Body of pancreas (tissue), 4 donors: ENCODE measurements around the gene PRDM16. TPM values are rescaled to one million over a fixed set of nuclear protein-coding genes. Genes with fewer than 3 reads are reported as not detected.

Experiments used
- ATAC-seq: fragments of 150-250 bp; one replicate; pipeline ENCODE4 v1.9.1; 2016
- DNase-seq, 4 donors: peaks; one replicate each; pipeline ENCODE4 v3.0.0-alpha.2; 2019
- H3K27ac ChIP-seq, 4 donors: fragments of 200-600 bp; sonication (generic); 1 replicate in 3 of 4; 2 replicates in 1 of 4; pipeline versions ENCODE4 v1.5.1 to v1.6.1; 2016 to 2019; ENCODE audit warnings: mild to moderate bottlenecking in 1 of 4, mixed read lengths in 1 of 4, moderate library complexity in 1 of 4
- H3K27me3 ChIP-seq, 2 donors: fragments of 200-600 bp; sonication (generic); one replicate each; pipeline ENCODE4 v1.6.0; 2016; ENCODE audit warnings: mild to moderate bottlenecking in 1 of 2
- H3K36me3 ChIP-seq, 2 donors: fragments of 200-600 bp; sonication (generic); replicated peaks in 1 of 2; 2 replicates each; pipeline ENCODE4 v1.5.1; 2016; ENCODE audit warnings: low read depth in 2 of 2; ENCODE audit not compliant: insufficient read depth in 1 of 2
- H3K4me1 ChIP-seq: fragments of 200-600 bp; sonication (generic); one replicate; pipeline ENCODE4 v1.6.0; 2016
- H3K4me3 ChIP-seq, 2 donors: fragments of 200-600 bp; sonication (generic); 1 replicate in 1 of 2; 2 replicates in 1 of 2; pipeline ENCODE4 v1.5.1; 2016 to 2019
- H3K9me3 ChIP-seq, 3 donors: fragments of 200-600 bp; sonication (generic); 1 replicate in 2 of 3; 2 replicates in 1 of 3; pipeline ENCODE4 v1.5.1; 2016
- CTCF ChIP-seq, 7 experiments: fragments of 450-650 bp in 4 of 7; fragments of 200-600 bp in 3 of 7; sonication (generic) in 3 of 7; IDR thresholded peaks; one replicate each; pipeline ENCODE4 v1.5.1; 2016 to 2019; ENCODE audit warnings: antibody characterized with exemption in 7 of 7
- POLR2A ChIP-seq, 3 donors: fragments of 450-650 bp; IDR thresholded peaks; one replicate each; pipeline ENCODE4 v1.6.1; 2016; ENCODE audit warnings: antibody characterized with exemption in 3 of 3, mild to moderate bottlenecking in 2 of 3
- WGBS, 2 donors: methylation state at CpG; one replicate each; pipeline ENCODE4 v1.1.5; 2017; 5-methylcytosine and 5-hydroxymethylcytosine counted together
- intact Hi-C: fragments of 100-400 bp; cut with DNase I; formaldehyde crosslinking; loops from one replicate; pipeline ENCODE4 v1.15.1; 2023
- total RNA-seq, 2 donors: library from RNA; depleted of rRNA; stranded (reverse); fragments of >200 nt; gene quantifications; one replicate each; pipeline ENCODE4 v1.1.0, GENCODE V29; 2016

Gene PRDM16
- total RNA-seq, 2 donors from 2014 or later = 15.2 to 16.6 TPM

- ATAC-seq = no peak
- Histone ChIP-seq H3K4me1 (no peaks in the 10 kb centered on the region), H3K36me3 (no peaks in the 10 kb centered on the region), H3K4me3 (no peak overlapping the region), H3K27me3 (no peaks in the 10 kb centered on the region), H3K27ac (no peak overlapping the region), H3K9me3 (no peaks in the 10 kb centered on the region)
- WGBS, 2 donors = 91 to 93% methylated on average over 36 of the region's 36 CpGs
- intact Hi-C loops = no loop called here
- no peak for TF ChIP-seq POLR2A (IDR thresholded peaks at IDR 0.05)
- no peak for DNase-seq
These were observed 339.8 kb downstream of the PRDM16 start for GRCh38 chr1:3408751-3409266.

DNA sequence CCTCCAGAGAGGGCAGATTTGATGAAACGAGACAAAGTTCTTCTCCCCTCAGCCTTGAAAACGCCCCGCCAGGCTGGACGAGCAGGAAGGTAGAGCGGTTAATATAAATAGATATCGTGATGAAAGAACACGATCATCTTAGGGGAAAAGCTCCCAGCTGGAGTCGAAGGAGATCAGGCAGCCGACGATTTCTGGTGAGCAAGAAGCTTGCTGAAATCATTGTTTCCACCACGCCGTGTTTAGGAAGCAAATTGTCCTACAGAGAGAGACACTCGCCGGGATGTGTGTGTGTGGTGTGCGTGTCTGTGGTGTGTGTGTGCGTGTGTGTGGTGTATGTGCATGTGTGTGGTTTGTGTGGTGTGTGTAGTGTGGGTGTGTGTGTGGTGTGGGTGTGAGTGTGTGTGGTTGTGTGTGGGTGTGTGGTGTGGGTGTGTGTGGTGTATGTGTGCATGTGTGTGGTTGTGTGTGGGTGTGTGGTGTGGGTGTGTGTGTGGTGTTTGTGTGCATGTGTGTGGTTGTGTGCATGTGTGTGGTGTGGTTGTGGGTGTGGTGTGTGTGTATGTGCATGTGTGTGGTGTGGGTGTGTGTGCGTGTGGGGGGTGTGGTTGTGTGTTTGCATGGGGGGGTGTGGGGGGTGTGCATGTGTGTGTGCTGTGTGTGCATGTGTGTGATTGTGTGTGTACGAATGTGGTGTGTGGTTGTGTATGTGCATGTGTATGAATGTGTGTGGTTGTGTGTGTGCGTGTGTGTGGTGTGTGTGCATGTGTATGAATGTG, 340.6 kb downstream of the PRDM16 start:
- Histone ChIP-seq H3K4me1 (no peaks in the 10 kb centered on the region), H3K36me3 (no peaks in the 10 kb centered on the region), H3K4me3 (no peak overlapping the region), H3K27ac (no peak overlapping the region), H3K9me3 (no peaks in the 10 kb centered on the region), H3K27me3 (no peaks in the 10 kb centered on the region)
- ATAC-seq (no peak), DNase-seq (no peak)
- 79 to 82% methylated on average over 19 of the region's 19 CpGs for WGBS, 2 donors
- TF ChIP-seq POLR2A (IDR thresholded peaks at IDR 0.05) (no peak), CTCF (IDR thresholded peaks at IDR 0.05) (no peak)
- intact Hi-C loops = loop anchor here (10.0 kb wide), 1 partner anchor 535 kb away; no protein-coding TSS in a partner anchor

- 69 to 78% methylated on average over 16 to 20 of the region's 21 CpGs for WGBS, 2 donors
- H3K36me3 ChIP-seq = no peaks in the 10 kb centered on the region
- TF ChIP-seq POLR2A (IDR thresholded peaks at IDR 0.05) = no peak
- TF ChIP-seq CTCF (IDR thresholded peaks at IDR 0.05) = peak in 6 of 7 experiments; percentile 12 to 60 (median 51)
- H3K27me3 ChIP-seq = no peaks in the 10 kb centered on the region
- H3K9me3 ChIP-seq = no peaks in the 10 kb centered on the region
- H3K27ac ChIP-seq = no peak overlapping the region
- H3K4me1 ChIP-seq = no peaks in the 10 kb centered on the region
- H3K4me3 ChIP-seq = no peak overlapping the region
- ATAC-seq (peak; percentile 62), DNase-seq (peak; percentile 47 to 67 (median 62))
- intact Hi-C loops = loop anchor here (10.0 kb wide), 1 partner anchor 536 kb away; no protein-coding TSS in a partner anchor
These were observed 341.3 kb downstream of the PRDM16 start for GRCh38 chr1:3410142-3410925.

- intact Hi-C loops = loop anchor here (10.0 kb wide), 1 partner anchor 537 kb away; no protein-coding TSS in a partner anchor
- Histone ChIP-seq H3K4me3 (no peak overlapping the region), H3K36me3 (no peaks in the 10 kb centered on the region), H3K4me1 (no peaks in the 10 kb centered on the region), H3K9me3 (no peaks in the 10 kb centered on the region), H3K27me3 (no peaks in the 10 kb centered on the region), H3K27ac (no peak overlapping the region)
- TF ChIP-seq CTCF (IDR thresholded peaks at IDR 0.05) (no peak), POLR2A (IDR thresholded peaks at IDR 0.05) (no peak)
- ATAC-seq = no peak
- no peak for DNase-seq
- WGBS, 2 donors = 85 to 88% methylated on average over 27 to 30 of the region's 30 CpGs
These were observed 342.8 kb downstream of the PRDM16 start for GRCh38 chr1:3411806-3412205.

DNA sequence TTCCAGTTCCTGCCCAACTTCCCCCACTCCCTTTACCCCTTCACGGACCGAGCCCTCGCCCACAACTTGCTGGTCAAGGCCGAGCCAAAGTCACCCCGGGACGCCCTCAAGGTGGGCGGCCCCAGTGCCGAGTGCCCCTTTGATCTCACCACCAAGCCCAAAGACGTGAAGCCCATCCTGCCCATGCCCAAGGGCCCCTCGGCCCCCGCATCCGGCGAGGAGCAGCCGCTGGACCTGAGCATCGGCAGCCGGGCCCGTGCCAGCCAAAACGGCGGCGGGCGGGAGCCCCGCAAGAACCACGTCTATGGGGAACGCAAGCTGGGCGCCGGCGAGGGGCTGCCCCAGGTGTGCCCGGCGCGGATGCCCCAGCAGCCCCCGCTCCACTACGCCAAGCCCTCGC, 343.4 kb downstream of the PRDM16 start:
- intact Hi-C loops = loop anchor here (10.0 kb wide), 1 partner anchor 538 kb away; no protein-coding TSS in a partner anchor

More for the DNA sequence above, 343.4 kb downstream of the PRDM16 start:
- Histone ChIP-seq H3K4me3 (no peak overlapping the region), H3K4me1 (no peaks in the 10 kb centered on the region), H3K9me3 (no peaks in the 10 kb centered on the region), H3K27me3 (no peaks in the 10 kb centered on the region), H3K36me3 (no peaks in the 10 kb centered on the region), H3K27ac (no peak overlapping the region)
- no peak for DNase-seq
- 95% methylated on average over 23 to 26 of the region's 33 CpGs for WGBS, 2 donors
- ATAC-seq = no peak
- TF ChIP-seq CTCF (IDR thresholded peaks at IDR 0.05) (no peak), POLR2A (IDR thresholded peaks at IDR 0.05) (no peak)
